Tibial artery (tissue), 4 donors: ENCODE data around the gene SLC17A4.

Source experiments
- DNase-seq, 2 donors: peaks; one replicate each; pipeline ENCODE4 v3.0.0-alpha.2; 2019
- H3K27ac ChIP-seq, 2 donors: fragments of 200-600 bp; sonication (generic) in 1 of 2; 1 replicate in 1 of 2; 2 replicates in 1 of 2; pipeline ENCODE4 v1.5.1; 2018 to 2019; ENCODE audit warnings: mild to moderate bottlenecking in 1 of 2
- H3K27me3 ChIP-seq, 2 donors: fragments of 200-600 bp; sonication (generic) in 1 of 2; one replicate each; pipeline versions ENCODE4 v1.5.1 to v1.6.0; 2016 to 2019
- H3K36me3 ChIP-seq, 3 donors: fragments of 200-600 bp; sonication (generic) in 2 of 3; one replicate each; pipeline ENCODE4 v1.5.1; 2016 to 2019; ENCODE audit warnings: mild to moderate bottlenecking in 2 of 3
- H3K4me1 ChIP-seq, 4 donors: fragments of 200-600 bp; sonication (generic) in 2 of 4; 1 replicate in 3 of 4; 2 replicates in 1 of 4; pipeline ENCODE4 v1.5.1; 2016 to 2019
- H3K4me3 ChIP-seq, 2 donors: fragments of 200-600 bp; sonication (generic) in 1 of 2; 1 replicate in 1 of 2; 2 replicates in 1 of 2; pipeline ENCODE4 v1.5.1; 2018 to 2019; ENCODE audit warnings: mild to moderate bottlenecking in 2 of 2
- H3K9me3 ChIP-seq, 3 donors: fragments of 200-600 bp; sonication (generic) in 1 of 3; one replicate each; pipeline ENCODE4 v1.5.1; 2016 to 2019
- intact Hi-C: fragments of 100-400 bp; cut with DNase I; formaldehyde crosslinking; loops from one replicate; pipeline ENCODE4 v1.15.0; 2023; ENCODE audit warnings: low total_unique reads
- TF ChIP-seq, protein P1 (sequence below), 2 experiments: fragments of 200-600 bp in 1 of 2; fragments of 450-650 bp in 1 of 2; IDR thresholded peaks; one replicate each; pipeline ENCODE4 v1.5.1; 2017 to 2019; ENCODE audit warnings: antibody characterized with exemption in 2 of 2, mild to moderate bottlenecking in 1 of 2, moderate library complexity in 1 of 2

SLC17A4 gene

DNA sequence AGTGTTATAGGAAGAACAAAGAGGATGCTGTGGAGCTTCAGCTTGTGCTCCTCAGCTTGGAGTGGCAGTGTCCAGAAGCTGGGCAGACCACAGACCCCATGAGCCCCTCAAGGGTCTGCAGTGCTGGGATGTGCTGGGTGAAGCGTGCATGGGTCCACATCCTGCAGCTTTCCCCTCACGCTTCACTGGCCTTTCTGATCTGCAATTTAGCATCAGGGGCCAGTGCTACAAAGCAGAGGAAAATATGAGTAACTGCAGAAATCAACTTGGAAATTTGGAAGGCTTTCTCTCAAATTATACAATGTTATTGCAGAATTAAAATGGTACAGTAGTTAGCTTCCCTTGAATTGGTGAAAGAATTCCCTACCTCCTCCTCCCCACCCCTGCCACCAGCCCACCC is 10.1 kb downstream of the SLC17A4 start:
- H3K9me3 ChIP-seq = no peaks in the 10 kb centered on the region
- H3K27ac ChIP-seq = no peak overlapping the region
- no peaks in the 10 kb centered on the region for H3K36me3 ChIP-seq
- H3K4me3 ChIP-seq = no peak overlapping the region
- no peaks in the 10 kb centered on the region for H3K27me3 ChIP-seq
- no peaks in the 10 kb centered on the region for H3K4me1 ChIP-seq
- DNase-seq = no peak
- TF ChIP-seq, protein P1, sequence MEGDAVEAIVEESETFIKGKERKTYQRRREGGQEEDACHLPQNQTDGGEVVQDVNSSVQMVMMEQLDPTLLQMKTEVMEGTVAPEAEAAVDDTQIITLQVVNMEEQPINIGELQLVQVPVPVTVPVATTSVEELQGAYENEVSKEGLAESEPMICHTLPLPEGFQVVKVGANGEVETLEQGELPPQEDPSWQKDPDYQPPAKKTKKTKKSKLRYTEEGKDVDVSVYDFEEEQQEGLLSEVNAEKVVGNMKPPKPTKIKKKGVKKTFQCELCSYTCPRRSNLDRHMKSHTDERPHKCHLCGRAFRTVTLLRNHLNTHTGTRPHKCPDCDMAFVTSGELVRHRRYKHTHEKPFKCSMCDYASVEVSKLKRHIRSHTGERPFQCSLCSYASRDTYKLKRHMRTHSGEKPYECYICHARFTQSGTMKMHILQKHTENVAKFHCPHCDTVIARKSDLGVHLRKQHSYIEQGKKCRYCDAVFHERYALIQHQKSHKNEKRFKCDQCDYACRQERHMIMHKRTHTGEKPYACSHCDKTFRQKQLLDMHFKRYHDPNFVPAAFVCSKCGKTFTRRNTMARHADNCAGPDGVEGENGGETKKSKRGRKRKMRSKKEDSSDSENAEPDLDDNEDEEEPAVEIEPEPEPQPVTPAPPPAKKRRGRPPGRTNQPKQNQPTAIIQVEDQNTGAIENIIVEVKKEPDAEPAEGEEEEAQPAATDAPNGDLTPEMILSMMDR (IDR thresholded peaks at IDR 0.05) = no peak
- intact Hi-C loops = no loop called here

DNA sequence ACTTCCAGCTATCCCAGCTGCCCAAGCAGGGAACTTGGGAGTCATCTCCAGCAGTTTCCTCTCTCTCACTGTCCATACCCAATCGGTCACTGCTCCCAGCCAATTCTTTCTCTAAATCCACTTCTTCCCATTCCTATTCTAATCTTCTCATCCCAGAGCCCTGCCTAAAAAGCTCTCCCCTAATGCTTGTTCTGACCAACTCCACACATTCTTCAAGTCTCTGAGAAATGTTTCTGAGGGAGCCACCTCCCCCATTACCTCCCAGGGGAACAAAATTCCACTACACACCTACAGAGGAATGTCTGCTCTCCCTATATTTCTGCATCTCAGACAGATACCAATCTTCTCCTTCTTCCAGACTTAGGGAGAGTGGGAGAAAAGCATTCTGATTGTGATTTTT is 14.0 kb downstream of the SLC17A4 start:
- Histone ChIP-seq H3K4me1 (no peaks in the 10 kb centered on the region), H3K27ac (no peak overlapping the region), H3K36me3 (no peaks in the 10 kb centered on the region), H3K27me3 (no peaks in the 10 kb centered on the region), H3K4me3 (no peak overlapping the region), H3K9me3 (no peaks in the 10 kb centered on the region)
- no peak for DNase-seq
- intact Hi-C loops = no loop called here
- TF ChIP-seq, protein P1 (IDR thresholded peaks at IDR 0.05) = no peak

DNA sequence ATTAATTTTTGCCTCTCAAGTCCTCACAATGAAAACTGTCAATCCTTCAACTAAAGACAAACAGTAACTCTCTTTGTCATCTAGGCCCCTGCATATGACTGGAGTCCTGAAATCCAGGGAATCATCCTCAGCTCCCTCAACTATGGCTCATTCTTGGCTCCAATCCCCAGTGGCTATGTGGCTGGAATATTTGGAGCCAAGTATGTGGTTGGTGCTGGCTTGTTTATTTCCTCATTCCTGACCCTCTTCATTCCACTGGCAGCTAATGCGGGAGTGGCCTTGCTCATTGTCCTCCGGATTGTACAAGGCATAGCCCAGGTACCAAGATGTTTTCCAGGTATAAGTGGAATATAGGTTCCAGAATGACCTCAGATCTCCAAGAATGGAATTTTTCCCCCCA is 15.4 kb downstream of the SLC17A4 start:
- Histone ChIP-seq H3K27me3 (no peaks in the 10 kb centered on the region), H3K9me3 (no peaks in the 10 kb centered on the region), H3K4me3 (no peak overlapping the region), H3K27ac (no peak overlapping the region), H3K36me3 (no peaks in the 10 kb centered on the region), H3K4me1 (no peaks in the 10 kb centered on the region)
- TF ChIP-seq, protein P1 (IDR thresholded peaks at IDR 0.05) = no peak
- intact Hi-C loops = no loop called here
- DNase-seq = no peak

DNA sequence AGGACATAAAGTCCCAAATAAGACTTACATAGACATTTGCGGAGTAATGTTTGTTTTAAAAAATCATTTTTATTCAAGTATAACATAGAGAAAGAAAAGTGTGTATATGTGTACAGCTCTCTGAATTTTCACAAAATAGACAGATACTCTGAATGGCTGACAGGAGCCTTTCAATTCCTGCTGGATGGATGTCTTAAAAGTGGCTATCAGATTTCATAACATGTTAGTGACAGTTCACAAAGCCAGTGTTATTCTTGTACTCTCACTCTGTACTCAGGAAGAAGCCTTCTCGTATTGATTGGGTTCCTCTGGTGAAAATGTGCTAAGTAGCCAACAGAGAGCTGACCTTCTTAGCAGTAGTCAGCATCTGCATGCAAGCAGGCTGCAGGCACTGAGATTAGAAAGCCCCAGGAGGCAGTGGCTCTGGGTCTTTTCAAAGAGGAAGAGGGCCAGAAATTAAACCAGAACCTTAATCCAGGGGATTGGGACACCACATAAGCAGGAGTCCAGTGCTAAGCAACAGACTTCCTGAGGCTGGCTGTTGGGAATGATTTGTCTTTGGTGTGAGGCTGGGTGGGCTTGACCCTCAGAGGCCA is 19.7 kb downstream of the SLC17A4 start:
- TF ChIP-seq, protein P1 (IDR thresholded peaks at IDR 0.05) = no peak
- H3K4me1 ChIP-seq = no peaks in the 10 kb centered on the region
- no peak overlapping the region for H3K4me3 ChIP-seq
- H3K9me3 ChIP-seq = no peaks in the 10 kb centered on the region
- DNase-seq = no peak
- no peaks in the 10 kb centered on the region for H3K27me3 ChIP-seq
- no peak overlapping the region for H3K27ac ChIP-seq
- H3K36me3 ChIP-seq = no peaks in the 10 kb centered on the region
- intact Hi-C loops = no loop called here

DNA sequence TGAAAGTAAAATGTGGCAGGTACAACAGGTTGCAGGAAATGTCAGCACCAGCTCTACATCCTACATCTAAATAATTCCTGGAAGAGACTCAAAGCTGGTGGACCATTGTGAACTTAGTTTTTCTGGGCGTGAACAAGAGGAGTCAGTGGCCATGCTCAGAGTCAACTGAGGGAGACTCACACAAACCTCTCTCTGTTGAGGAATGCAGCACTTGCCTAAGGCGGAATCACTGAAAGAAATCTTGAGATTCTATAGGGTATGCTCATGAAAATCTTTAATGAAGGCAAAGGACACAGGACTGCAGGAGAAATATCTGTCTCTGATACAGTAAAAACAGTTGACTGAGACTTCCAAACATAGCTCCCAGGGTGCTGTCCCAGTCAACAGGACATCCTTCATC is 22.5 kb downstream of the SLC17A4 start:
- no peak overlapping the region for H3K27ac ChIP-seq
- TF ChIP-seq, protein P1 (IDR thresholded peaks at IDR 0.05) = no peak
- H3K36me3 ChIP-seq = no peaks in the 10 kb centered on the region
- no peak for DNase-seq
- no peak overlapping the region for H3K4me3 ChIP-seq
- H3K27me3 ChIP-seq = no peaks in the 10 kb centered on the region
- intact Hi-C loops = no loop called here
- no peaks in the 10 kb centered on the region for H3K9me3 ChIP-seq
- no peaks in the 10 kb centered on the region for H3K4me1 ChIP-seq
